GM12891 (cell line): ENCODE results near the gene KCTD1.

Experiments
- POLR2A ChIP-seq: IDR thresholded peaks from 2 replicates; pipeline ENCODE4 v1.6.1; 2011; ENCODE audit warnings: low read depth, low read length, control low read depth
- POLR2AphosphoS5 ChIP-seq: IDR thresholded peaks from 2 replicates; pipeline ENCODE4 v1.6.1; 2011; ENCODE audit warnings: low read depth, low read length, control low read depth

DNA sequence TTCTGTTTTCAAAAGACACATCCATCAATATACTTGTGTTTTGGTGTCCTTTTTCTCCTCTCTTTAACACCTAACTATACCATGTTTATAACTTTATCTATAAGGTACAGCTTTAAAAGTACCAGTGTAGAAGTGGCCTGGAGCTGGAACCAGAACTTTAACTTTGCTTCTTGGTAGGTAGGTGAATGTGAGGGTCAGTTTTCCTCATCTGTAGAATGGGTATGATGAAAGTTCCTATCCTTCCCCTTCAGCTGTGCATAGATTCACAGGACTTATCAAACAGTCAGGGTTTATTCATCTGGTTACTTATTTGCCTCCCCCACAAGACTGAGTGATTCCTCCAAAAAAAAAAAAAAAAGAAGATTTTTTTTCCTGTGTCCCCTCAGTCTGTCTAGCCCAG, 12.7 kb downstream of the KCTD1 start:
- TF ChIP-seq POLR2A = no peak
- no peak for TF ChIP-seq POLR2AphosphoS5
